ENCODE results near the gene DROSHA. TPM values are rescaled to one million over a fixed set of nuclear protein-coding genes. Genes with fewer than 3 reads are reported as not detected.

Gene DROSHA
- total RNA-seq, 1 donor from 2014 or later = 59.8 TPM

DNA sequence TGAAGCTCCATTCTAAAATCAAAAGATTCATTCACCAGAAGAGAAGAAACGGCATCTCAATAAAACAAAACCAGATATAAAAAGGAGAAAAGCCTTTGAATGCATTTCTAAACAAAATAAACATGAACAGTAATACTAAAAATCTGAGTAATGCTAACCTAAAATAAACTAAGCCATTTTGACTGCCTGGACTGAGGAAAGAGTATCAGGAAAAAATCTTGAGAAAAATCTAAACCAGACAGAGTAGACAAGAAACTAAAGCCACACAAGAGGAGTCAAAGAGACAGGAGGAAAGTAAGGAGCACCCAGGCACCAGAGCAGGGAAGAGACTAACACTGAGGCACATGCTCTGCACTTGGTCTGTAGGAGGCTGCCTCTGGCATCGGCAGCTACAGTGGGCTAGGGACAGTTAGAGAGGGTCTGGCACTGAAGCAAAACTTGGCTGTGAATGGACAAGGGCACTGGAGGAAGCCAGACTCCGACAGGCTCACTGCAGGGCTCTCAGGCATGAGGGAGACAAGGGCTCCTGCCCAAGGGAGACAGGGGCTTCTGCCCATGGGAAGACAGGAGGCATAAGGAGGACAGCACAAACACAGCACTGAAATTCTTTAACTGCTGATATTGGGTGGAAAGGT, 50.2 kb downstream of the DROSHA start:
- no peaks in the 10 kb centered on the region for H3K27me3 Mint-ChIP-seq
- intact Hi-C loops (cut with micrococcal nuclease) = no loop called here
- CTCF ChIA-PET = no interaction called here
- H3K36me3 Mint-ChIP-seq (ENCODE audit: low read depth) = peaks cover 71% of the 10 kb centered on the region
- H3K9me3 Mint-ChIP-seq = no peaks in the 10 kb centered on the region
- DNase-seq (no peak), ATAC-seq (ENCODE audit: low read depth) (no peak)
- H3K27ac Mint-ChIP-seq = no peak overlapping the region
- POLR2A ChIA-PET = no interaction called here
- TF ChIP-seq, protein P1, sequence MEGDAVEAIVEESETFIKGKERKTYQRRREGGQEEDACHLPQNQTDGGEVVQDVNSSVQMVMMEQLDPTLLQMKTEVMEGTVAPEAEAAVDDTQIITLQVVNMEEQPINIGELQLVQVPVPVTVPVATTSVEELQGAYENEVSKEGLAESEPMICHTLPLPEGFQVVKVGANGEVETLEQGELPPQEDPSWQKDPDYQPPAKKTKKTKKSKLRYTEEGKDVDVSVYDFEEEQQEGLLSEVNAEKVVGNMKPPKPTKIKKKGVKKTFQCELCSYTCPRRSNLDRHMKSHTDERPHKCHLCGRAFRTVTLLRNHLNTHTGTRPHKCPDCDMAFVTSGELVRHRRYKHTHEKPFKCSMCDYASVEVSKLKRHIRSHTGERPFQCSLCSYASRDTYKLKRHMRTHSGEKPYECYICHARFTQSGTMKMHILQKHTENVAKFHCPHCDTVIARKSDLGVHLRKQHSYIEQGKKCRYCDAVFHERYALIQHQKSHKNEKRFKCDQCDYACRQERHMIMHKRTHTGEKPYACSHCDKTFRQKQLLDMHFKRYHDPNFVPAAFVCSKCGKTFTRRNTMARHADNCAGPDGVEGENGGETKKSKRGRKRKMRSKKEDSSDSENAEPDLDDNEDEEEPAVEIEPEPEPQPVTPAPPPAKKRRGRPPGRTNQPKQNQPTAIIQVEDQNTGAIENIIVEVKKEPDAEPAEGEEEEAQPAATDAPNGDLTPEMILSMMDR (IDR thresholded peaks at IDR 0.05) = no peak
- H3K4me3 Mint-ChIP-seq = no peak overlapping the region
- H3K4me1 Mint-ChIP-seq = no peaks in the 10 kb centered on the region

DNA sequence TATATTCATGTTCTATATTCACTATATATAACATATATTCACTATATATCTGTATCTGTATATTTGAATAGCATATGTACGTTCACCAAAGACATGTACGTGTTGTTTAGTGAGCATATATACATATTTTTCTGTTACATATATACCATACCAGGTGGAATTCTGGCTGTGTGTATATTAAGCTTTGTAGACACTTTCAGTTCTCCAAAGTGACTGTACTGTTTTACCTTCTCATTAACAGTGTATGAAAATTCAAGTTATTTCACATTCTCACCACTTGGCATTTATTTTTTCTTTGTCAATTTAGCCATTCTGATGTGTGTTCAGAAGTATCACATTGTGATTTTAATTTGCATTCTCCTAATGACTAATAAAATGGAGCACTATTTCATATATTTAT, 52.2 kb downstream of the DROSHA start:
- H3K36me3 Mint-ChIP-seq (ENCODE audit: low read depth) = peaks cover 64% of the 10 kb centered on the region
- H3K27me3 Mint-ChIP-seq = no peaks in the 10 kb centered on the region
- DNase-seq (no peak), ATAC-seq (ENCODE audit: low read depth) (no peak)
- POLR2A ChIA-PET = no interaction called here
- H3K4me1 Mint-ChIP-seq = no peaks in the 10 kb centered on the region
- no peaks in the 10 kb centered on the region for H3K9me3 Mint-ChIP-seq
- intact Hi-C loops (cut with micrococcal nuclease) = no loop called here
- TF ChIP-seq, protein P1 (IDR thresholded peaks at IDR 0.05) = no peak
- H3K27ac Mint-ChIP-seq = no peak overlapping the region
- CTCF ChIA-PET = no interaction called here
- H3K4me3 Mint-ChIP-seq = no peak overlapping the region

DNA sequence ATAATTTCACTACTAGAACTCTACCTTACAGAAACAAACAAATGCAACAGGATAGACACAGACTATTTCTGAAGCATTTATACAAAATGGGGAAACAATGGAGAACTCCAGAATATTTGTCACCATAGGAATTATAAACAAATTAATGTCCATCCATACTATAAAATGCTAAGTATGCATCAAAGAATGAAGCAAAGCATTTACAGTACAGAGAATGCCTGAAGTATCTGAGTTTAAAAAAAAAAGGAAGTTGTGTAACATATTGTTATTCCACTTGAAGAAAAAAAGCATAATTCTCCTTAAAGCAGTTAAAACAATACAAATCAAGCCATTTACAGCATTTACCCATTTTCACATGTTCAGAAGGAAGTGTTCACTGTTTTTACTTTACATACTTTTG, 53.0 kb downstream of the DROSHA start:
- no peak overlapping the region for H3K27ac Mint-ChIP-seq
- ATAC-seq (ENCODE audit: low read depth) = no peak
- no peaks in the 10 kb centered on the region for H3K4me1 Mint-ChIP-seq
- peaks cover 59% of the 10 kb centered on the region for H3K36me3 Mint-ChIP-seq (ENCODE audit: low read depth)
- intact Hi-C loops (cut with micrococcal nuclease) = no loop called here
- no peak overlapping the region for H3K4me3 Mint-ChIP-seq
- TF ChIP-seq, protein P1 (IDR thresholded peaks at IDR 0.05) = no peak
- CTCF ChIA-PET = no interaction called here
- POLR2A ChIA-PET = no interaction called here
- no peaks in the 10 kb centered on the region for H3K27me3 Mint-ChIP-seq
- no peak for DNase-seq
- no peaks in the 10 kb centered on the region for H3K9me3 Mint-ChIP-seq

DNA sequence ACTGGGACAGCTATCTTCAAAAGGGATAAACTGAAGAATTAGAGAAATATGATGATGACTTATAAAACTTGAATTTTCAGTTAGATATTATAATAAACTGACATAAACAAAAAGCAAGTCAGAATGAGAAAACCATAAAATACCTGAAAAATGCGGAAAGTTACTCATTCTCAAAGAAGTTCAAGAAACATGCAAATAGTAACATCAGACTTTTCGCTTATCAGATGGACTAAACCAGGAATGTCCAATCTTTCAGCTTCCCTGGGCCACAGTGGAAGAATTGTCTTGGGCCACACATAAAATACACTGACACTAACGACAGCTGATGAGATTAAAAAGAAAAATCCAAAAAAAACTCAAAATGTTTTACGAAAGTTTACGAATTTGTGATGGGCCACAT, 53.9 kb downstream of the DROSHA start:
- DNase-seq (no peak), ATAC-seq (ENCODE audit: low read depth) (no peak)
- Mint-ChIP-seq H3K27me3 (no peaks in the 10 kb centered on the region), H3K27ac (no peak overlapping the region), H3K4me3 (no peak overlapping the region), H3K4me1 (no peaks in the 10 kb centered on the region), H3K36me3 (ENCODE audit: low read depth) (peaks cover 59% of the 10 kb centered on the region), H3K9me3 (no peaks in the 10 kb centered on the region)
- POLR2A ChIA-PET = no interaction called here
- intact Hi-C loops (cut with micrococcal nuclease) = no loop called here
- TF ChIP-seq, protein P1 (IDR thresholded peaks at IDR 0.05) = no peak
- CTCF ChIA-PET = no interaction called here

DNA sequence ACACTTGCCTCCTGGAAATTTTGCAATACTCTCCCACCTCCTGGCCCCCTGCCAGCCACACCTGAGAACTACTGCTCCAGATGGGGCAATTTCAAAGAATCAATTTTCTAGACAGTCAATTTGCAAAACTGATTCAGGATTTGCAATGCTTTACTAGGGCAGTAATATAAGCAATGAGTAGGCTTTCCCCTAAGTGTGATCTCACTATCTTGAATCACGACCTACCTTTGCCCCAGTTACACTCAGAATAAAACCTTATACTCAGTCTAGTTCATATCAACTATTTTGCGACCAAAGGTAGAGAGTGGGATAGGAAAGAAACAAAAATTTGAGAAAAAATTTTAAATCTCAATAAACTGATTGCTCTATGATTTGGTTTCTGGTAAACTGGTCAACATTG, 54.4 kb downstream of the DROSHA start:
- CTCF ChIA-PET = no interaction called here
- Mint-ChIP-seq H3K27me3 (no peaks in the 10 kb centered on the region), H3K4me1 (no peaks in the 10 kb centered on the region), H3K4me3 (no peak overlapping the region), H3K27ac (no peak overlapping the region), H3K9me3 (no peaks in the 10 kb centered on the region), H3K36me3 (ENCODE audit: low read depth) (peaks cover 58% of the 10 kb centered on the region)
- ATAC-seq (ENCODE audit: low read depth) (no peak), DNase-seq (no peak)
- POLR2A ChIA-PET = no interaction called here
- TF ChIP-seq, protein P1 (IDR thresholded peaks at IDR 0.05) = no peak
- intact Hi-C loops (cut with micrococcal nuclease) = no loop called here
